H9 (cell line): Measurements from ENCODE around the gene ASIC4. TPM values are rescaled to one million over a fixed set of nuclear protein-coding genes. Genes with fewer than 3 reads are reported as not detected.

Experiments
- DNase-seq: peaks from one replicate; pipeline ENCODE4 v3.0.0-alpha.2; 2017
- H2AFZ ChIP-seq: one replicate; pipeline ENCODE4 v1.6.1; 2013; ENCODE audit warnings: mild to moderate bottlenecking, low read length, control low read depth, moderate library complexity
- H2AK5ac ChIP-seq: 2 replicates; pipeline ENCODE4 v1.6.1; 2013; ENCODE audit warnings: low read length, control low read depth, mixed read lengths; ENCODE audit not compliant: insufficient read length
- H2BK120ac ChIP-seq: one replicate; pipeline ENCODE4 v1.6.1; 2013; ENCODE audit warnings: low read depth, mild to moderate bottlenecking, low read length, control low read depth, inconsistent platforms; ENCODE audit not compliant: poor library complexity, severe bottlenecking
- H2BK12ac ChIP-seq: 2 replicates; pipeline ENCODE4 v1.6.1; 2013; ENCODE audit warnings: low read length, control low read depth, mixed read lengths, low read depth; ENCODE audit not compliant: insufficient read length
- H2BK15ac ChIP-seq: 2 replicates; pipeline ENCODE4 v1.6.1; 2013; ENCODE audit warnings: low read depth, low read length, control low read depth
- H2BK20ac ChIP-seq: one replicate; pipeline ENCODE4 v1.6.1; 2013; ENCODE audit warnings: low read depth, mild to moderate bottlenecking, low read length, control low read depth, inconsistent platforms; ENCODE audit not compliant: poor library complexity, severe bottlenecking
- H2BK5ac ChIP-seq: 2 replicates; pipeline ENCODE4 v1.6.1; 2013; ENCODE audit warnings: low read length, control low read depth, mixed read lengths; ENCODE audit not compliant: insufficient read length
- H3K14ac ChIP-seq: 2 replicates; pipeline ENCODE4 v1.6.1; 2013; ENCODE audit warnings: low read length, control low read depth; ENCODE audit not compliant: insufficient read depth
- H3K18ac ChIP-seq: 2 replicates; pipeline ENCODE4 v1.6.1; 2013; ENCODE audit warnings: low read depth, mild to moderate bottlenecking, mixed read lengths, low read length, control low read depth; ENCODE audit not compliant: insufficient read length
- H3K23ac ChIP-seq: 2 replicates; pipeline ENCODE4 v1.6.1; 2013; ENCODE audit warnings: low read length, control low read depth, mixed read lengths, low read depth; ENCODE audit not compliant: insufficient read length
- H3K23me2 ChIP-seq: 2 replicates; pipeline ENCODE4 v1.6.1; 2013; ENCODE audit warnings: low read depth, mild to moderate bottlenecking, mixed read lengths, low read length, control low read depth; ENCODE audit not compliant: insufficient read length, poor library complexity, severe bottlenecking
- H3K27ac ChIP-seq: 2 replicates; pipeline ENCODE4 v1.5.1; 2013; ENCODE audit warnings: low read length, control low read depth, mixed read lengths, low read depth; ENCODE audit not compliant: insufficient read length
- H3K27me3 ChIP-seq: 2 replicates; pipeline ENCODE4 v1.6.1; 2013; ENCODE audit warnings: low read length, control low read depth, inconsistent platforms; ENCODE audit not compliant: insufficient read depth
- H3K4ac ChIP-seq: 2 replicates; pipeline ENCODE4 v1.6.1; 2013; ENCODE audit warnings: low read depth, mild to moderate bottlenecking, control low read depth, inconsistent platforms, low read length, moderate library complexity
- H3K4me1 ChIP-seq: 2 replicates; pipeline ENCODE4 v1.6.1; 2013; ENCODE audit warnings: low read length, control low read depth, inconsistent platforms; ENCODE audit not compliant: insufficient read depth
- H3K4me2 ChIP-seq: 2 replicates; pipeline ENCODE4 v1.6.1; 2013; ENCODE audit warnings: low read length, control low read depth, mixed read lengths; ENCODE audit not compliant: insufficient read length, insufficient read depth
- H3K56ac ChIP-seq: 2 replicates; pipeline ENCODE4 v1.6.1; 2013; ENCODE audit warnings: low read depth, mild to moderate bottlenecking, mixed read lengths, low read length, control low read depth; ENCODE audit not compliant: insufficient read length
- H3K79me1 ChIP-seq: 2 replicates; pipeline ENCODE4 v1.6.1; 2013; ENCODE audit warnings: low read depth, mild to moderate bottlenecking, moderate library complexity, low read length, control low read depth, inconsistent platforms; ENCODE audit not compliant: insufficient read depth, poor library complexity, severe bottlenecking
- H3K79me2 ChIP-seq: 2 replicates; pipeline ENCODE4 v1.6.1; 2013; ENCODE audit warnings: low read length, control low read depth, inconsistent platforms; ENCODE audit not compliant: insufficient read depth
- H3K9ac ChIP-seq: 2 replicates; pipeline ENCODE4 v1.6.1; 2013; ENCODE audit warnings: low read length, control low read depth, mixed read lengths; ENCODE audit not compliant: insufficient read length; ENCODE audit errors: extremely low read depth
- H3K9me3 ChIP-seq: one replicate; pipeline ENCODE4 v1.6.1; 2013; ENCODE audit warnings: low read depth, low read length, inconsistent platforms; ENCODE audit not compliant: control insufficient read depth
- H3T11ph ChIP-seq: one replicate; pipeline ENCODE4 v1.6.1; 2013; ENCODE audit warnings: mild to moderate bottlenecking, low read length, control low read depth, inconsistent platforms
- H4K20me1 ChIP-seq: one replicate; pipeline ENCODE4 v1.6.1; 2013; ENCODE audit not compliant: control insufficient read depth, insufficient read length, insufficient read depth
- H4K5ac ChIP-seq: 2 replicates; pipeline ENCODE4 v1.6.1; 2013; ENCODE audit warnings: low read depth, mild to moderate bottlenecking, mixed read lengths, low read length, control low read depth; ENCODE audit not compliant: insufficient read length
- H4K8ac ChIP-seq: replicated peaks from 2 replicates; pipeline ENCODE4 v1.6.1; 2013; ENCODE audit warnings: low read length, control low read depth, mixed read lengths, low read depth; ENCODE audit not compliant: insufficient read length
- H4K91ac ChIP-seq: 2 replicates; pipeline ENCODE4 v1.6.1; 2013; ENCODE audit warnings: low read depth, mild to moderate bottlenecking, moderate library complexity, mixed read lengths, low read length, control low read depth; ENCODE audit not compliant: insufficient read length
- H3K27ac Mint-ChIP-seq, 3 experiments: 2 replicates in 2 of 3; 3 replicates in 1 of 3; pipeline ENCODE4 v1.8.0; 2020 to 2021; ENCODE audit warnings: mixed read lengths in 3 of 3, mild to moderate bottlenecking in 1 of 3, moderate library complexity in 1 of 3
- H3K27me3 Mint-ChIP-seq: 2 replicates; pipeline ENCODE4 v1.8.0; 2021; ENCODE audit warnings: low read depth, mild to moderate bottlenecking, moderate library complexity, mixed read lengths
- H3K36me3 Mint-ChIP-seq, 3 experiments: 2 replicates in 2 of 3; 3 replicates in 1 of 3; pipeline ENCODE4 v1.8.0; 2020 to 2021; ENCODE audit warnings: low read depth in 3 of 3, mixed read lengths in 3 of 3; ENCODE audit not compliant: insufficient read depth in 1 of 3
- H3K4me1 Mint-ChIP-seq, 2 experiments: 2 replicates each; pipeline ENCODE4 v1.8.0; 2020; ENCODE audit warnings: mixed read lengths in 2 of 2
- H3K4me3 Mint-ChIP-seq, 2 experiments: 2 replicates in 1 of 2; 3 replicates in 1 of 2; pipeline ENCODE4 v1.8.0; 2020 to 2021; ENCODE audit warnings: mild to moderate bottlenecking in 2 of 2, mixed read lengths in 2 of 2, moderate library complexity in 1 of 2
- H3K9me3 Mint-ChIP-seq, 2 experiments: 2 replicates in 1 of 2; 3 replicates in 1 of 2; pipeline ENCODE4 v1.8.0; 2020; ENCODE audit warnings: mild to moderate bottlenecking in 2 of 2, mixed read lengths in 2 of 2, moderate library complexity in 1 of 2
- CTCF ChIP-seq: fragments of 200-600 bp; sonication (generic); conservative IDR thresholded peaks from 3 replicates; pipeline ENCODE4 v1.8.0; 2021; ENCODE audit warnings: antibody characterized with exemption, mild to moderate bottlenecking
- WGBS: extraction: QIAGEN DNeasy Blood & Tissue Kit; methylation state at CpG from one replicate; pipeline ENCODE4 v1.1.7; 2013; ENCODE audit warnings: missing lambda C conversion rate, low lambda C conversion rate, mixed read lengths; ENCODE audit not compliant: insufficient read length; ENCODE audit errors: extremely low coverage; 5-methylcytosine and 5-hydroxymethylcytosine counted together
- total RNA-seq: library from RNA; stranded (reverse); gene quantifications from 2 replicates; pipeline ENCODE4 v1.2.1, GENCODE V29; 2021

Gene ASIC4
- total RNA-seq, 1 experiment from 2014 or later: 0.37 TPM

GRCh38 chr2:219512524-219513216, 1.6 kb upstream of the ASIC4 start:
- no peak overlapping the region for H2BK20ac ChIP-seq
- H3K27ac ChIP-seq: no peak overlapping the region
- no peaks in the 10 kb centered on the region for H3K79me2 ChIP-seq
- H2AFZ ChIP-seq: no peak overlapping the region
- H3K9me3 ChIP-seq: no peaks in the 10 kb centered on the region
- no peak overlapping the region for H4K91ac ChIP-seq
- peaks cover 3% of the 10 kb centered on the region for H4K20me1 ChIP-seq
- H3K23me2 ChIP-seq: peaks cover 4% of the 10 kb centered on the region
- H3K79me1 ChIP-seq: no peaks in the 10 kb centered on the region
- no peak overlapping the region for H2AK5ac ChIP-seq
- H3K4me1 ChIP-seq: peaks cover 11% of the 10 kb centered on the region; the same call in 1 of the 2 replicates
- Mint-ChIP-seq H3K27ac (no peak overlapping the region), H3K4me1 (peaks cover 50 to 72% of the 10 kb centered on the region in 2 experiments), H3K27me3 (peaks cover 76% of the 10 kb centered on the region), H3K36me3 (no peaks in the 10 kb centered on the region; a peak in 1 of 7 replicates), H3K4me3 (no peak overlapping the region), H3K9me3 (no peaks in the 10 kb centered on the region; a peak in 3 of 5 replicates)
- no peak for TF ChIP-seq CTCF
- H2BK12ac ChIP-seq: no peak overlapping the region
- no peak overlapping the region for H3K4me2 ChIP-seq
- H2BK5ac ChIP-seq: no peak overlapping the region
- no peak overlapping the region for H4K5ac ChIP-seq
- H2BK120ac ChIP-seq: no peak overlapping the region
- H4K8ac ChIP-seq: no peak overlapping the region
- H3K4ac ChIP-seq: no peak overlapping the region
- no CpG with 5 or more reads among the region's 16 CpGs for WGBS
- H3K18ac ChIP-seq: no peak overlapping the region
- no peak overlapping the region for H2BK15ac ChIP-seq
- no peak overlapping the region for H3K56ac ChIP-seq
- H3K9ac ChIP-seq: no peak overlapping the region
- no peak overlapping the region for H3T11ph ChIP-seq
- H3K23ac ChIP-seq: no peak overlapping the region
- H3K27me3 ChIP-seq: peaks cover 14% of the 10 kb centered on the region; the same call in 1 of the 2 replicates
- H3K14ac ChIP-seq: no peak overlapping the region
- DNase-seq: no peak
